GM12874 (cell line): ENCODE measurements around the gene STAT6.

Experiments used
- CTCF ChIP-seq: IDR thresholded peaks from 2 replicates; pipeline ENCODE4 v1.5.1; 2011; ENCODE audit warnings: low read depth, mild to moderate bottlenecking, control low read depth, low read length, moderate library complexity; ENCODE audit not compliant: insufficient read depth

Gene STAT6

GRCh38 chr12:57107456-57108155, 3.6 kb downstream of the STAT6 start:
- TF ChIP-seq CTCF: no peak

GRCh38 chr12:57106021-57106708, 5.0 kb downstream of the STAT6 start:
- no peak for TF ChIP-seq CTCF

- no peak for TF ChIP-seq CTCF
These were observed 6.0 kb downstream of the STAT6 start for GRCh38 chr12:57105011-57105753.

- no peak for TF ChIP-seq CTCF
These were observed 6.8 kb downstream of the STAT6 start for GRCh38 chr12:57104292-57104910.

- no peak for TF ChIP-seq CTCF
These were observed 7.3 kb downstream of the STAT6 start for GRCh38 chr12:57103856-57104255.

- no peak for TF ChIP-seq CTCF
These were observed 9.1 kb downstream of the STAT6 start for GRCh38 chr12:57101892-57102695.
